Gastrocnemius medialis (tissue), 4 donors: Measurements from ENCODE around the gene CLEC14A. TPM values are rescaled to one million over a fixed set of nuclear protein-coding genes. Genes with fewer than 3 reads are reported as not detected.

Experiments
- ATAC-seq, 2 donors: fragments of 150-250 bp; one replicate each; pipeline ENCODE4 v1.9.1; 2016
- DNase-seq, 2 donors: peaks; one replicate each; pipeline ENCODE4 v3.0.0-alpha.2; 2019
- H3K27ac ChIP-seq, 4 donors: fragments of 200-600 bp; sonication (generic); 1 replicate in 1 of 4; 2 replicates in 3 of 4; pipeline ENCODE4 v1.5.1; 2016 to 2018; ENCODE audit warnings: mild to moderate bottlenecking in 2 of 4, moderate library complexity in 1 of 4
- H3K27me3 ChIP-seq, 3 donors: fragments of 200-600 bp; sonication (generic) in 2 of 3; 1 replicate in 1 of 3; 2 replicates in 2 of 3; pipeline versions ENCODE4 v1.5.1 to v1.6.0; 2016 to 2019; ENCODE audit warnings: mild to moderate bottlenecking in 1 of 3, moderate library complexity in 1 of 3
- H3K36me3 ChIP-seq, 2 donors: fragments of 200-600 bp; sonication (generic) in 1 of 2; one replicate each; pipeline ENCODE4 v1.5.1; 2017 to 2018
- H3K4me1 ChIP-seq, 2 donors: fragments of 200-600 bp; sonication (generic) in 1 of 2; one replicate each; pipeline ENCODE4 v1.5.1; 2016 to 2017; ENCODE audit warnings: mild to moderate bottlenecking in 2 of 2
- H3K4me3 ChIP-seq, 4 donors: fragments of 200-600 bp; sonication (generic) in 3 of 4; 1 replicate in 1 of 4; 2 replicates in 3 of 4; pipeline ENCODE4 v1.5.1; 2016 to 2019; ENCODE audit warnings: mild to moderate bottlenecking in 2 of 4
- H3K9me3 ChIP-seq, 3 donors: fragments of 200-600 bp; sonication (generic) in 2 of 3; 1 replicate in 1 of 3; 2 replicates in 2 of 3; pipeline ENCODE4 v1.5.1; 2016 to 2019
- CTCF ChIP-seq, 5 experiments: fragments of 450-650 bp in 3 of 5; fragments of 200-600 bp in 2 of 5; sonication (generic) in 2 of 5; IDR thresholded peaks in 4 of 5; conservative IDR thresholded peaks in 1 of 5; 1 replicate in 4 of 5; 2 replicates in 1 of 5; pipeline ENCODE4 v1.5.1; 2016 to 2019; ENCODE audit warnings: antibody characterized with exemption in 5 of 5, mild to moderate bottlenecking in 3 of 5, moderate library complexity in 3 of 5
- POLR2A ChIP-seq, 2 donors: fragments of 450-650 bp; IDR thresholded peaks; one replicate each; pipeline ENCODE4 v1.6.1; 2017; ENCODE audit warnings: antibody characterized with exemption in 2 of 2, mild to moderate bottlenecking in 2 of 2, moderate library complexity in 2 of 2
- in situ Hi-C, 4 donors: fragments of 200-750 bp; cut with MboI; loops; one replicate each; pipeline versions ENCODE4 v1.15.0 to v1.8.0; 2017; ENCODE audit warnings: low sequenced_read_pairs in 4 of 4
- intact Hi-C: fragments of 100-400 bp; cut with DNase I; formaldehyde crosslinking; loops from one replicate; pipeline ENCODE4 v1.15.1; 2023; ENCODE audit warnings: low total_unique reads
- total RNA-seq, 4 donors: library from RNA; depleted of rRNA; stranded (reverse); fragments of >200 nt; gene quantifications; one replicate each; pipeline versions ENCODE4 v1.1.0 to v1.2.3, GENCODE V29; 2016

The CLEC14A gene
- total RNA-seq, 4 donors from 2014 or later = 21.2 to 68.6 (median 29.1) TPM

- intact Hi-C loops (no loop called here), in situ Hi-C loops (no loop called here)
Measured at GRCh38 chr14:38238878-38239277, 17.0 kb downstream of the CLEC14A start.

DNA sequence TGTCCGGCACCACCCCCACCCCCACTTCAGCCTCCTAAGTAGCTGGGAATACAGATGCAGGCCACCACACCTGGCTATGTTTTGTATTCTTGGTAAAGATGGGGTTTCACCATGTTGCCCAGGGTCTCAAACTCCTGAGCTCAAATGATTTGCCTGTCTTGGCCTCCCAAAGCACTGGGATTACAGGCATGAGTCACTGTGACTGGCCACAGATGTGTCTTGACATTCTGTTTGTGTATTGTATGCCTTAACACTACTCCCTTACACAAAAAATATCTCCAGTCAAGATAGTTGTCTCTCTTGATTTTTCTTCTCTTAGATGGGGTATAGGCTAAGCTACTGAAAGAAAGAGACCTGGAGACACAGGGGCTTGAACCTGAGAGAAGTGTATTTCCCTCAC lies 17.6 kb downstream of the CLEC14A start:
- intact Hi-C loops (no loop called here), in situ Hi-C loops (no loop called here)

More at GRCh38 chr14:38238878-38239277, 17.0 kb downstream of the CLEC14A start:
- Histone ChIP-seq H3K36me3 (no peaks in the 10 kb centered on the region), H3K4me3 (no peak overlapping the region), H3K27me3 (no peaks in the 10 kb centered on the region), H3K4me1 (no peaks in the 10 kb centered on the region), H3K27ac (no peak overlapping the region), H3K9me3 (no peaks in the 10 kb centered on the region)
- DNase-seq (no peak), ATAC-seq (no peak)
- TF ChIP-seq POLR2A (IDR thresholded peaks at IDR 0.05) (no peak), CTCF (IDR thresholded peaks at IDR 0.05 in 4 of 5, conservative IDR thresholded peaks at IDR 0.05 in 1 of 5) (no peak)

DNA sequence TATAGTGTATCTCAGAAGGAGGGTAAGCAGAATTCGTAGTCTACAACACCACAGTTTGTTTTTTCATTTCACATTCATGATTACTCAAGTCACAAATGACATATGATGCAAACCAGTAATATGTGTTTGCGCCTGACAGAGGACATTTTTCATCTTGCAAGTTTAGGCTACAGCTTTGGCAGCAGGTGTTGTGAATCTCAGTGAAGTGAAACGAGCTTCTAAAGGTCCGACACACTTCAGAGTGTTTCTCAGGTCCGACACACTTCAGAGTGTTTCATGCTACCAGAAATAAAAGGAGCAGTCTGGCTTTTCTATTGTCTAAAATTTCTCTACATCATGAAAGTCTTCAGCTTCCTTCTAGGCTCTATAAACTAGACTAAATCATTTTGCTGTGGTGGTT lies 22.7 kb downstream of the CLEC14A start:
- Histone ChIP-seq H3K4me3 (no peak overlapping the region), H3K4me1 (no peaks in the 10 kb centered on the region), H3K36me3 (no peaks in the 10 kb centered on the region), H3K27me3 (no peaks in the 10 kb centered on the region), H3K9me3 (no peaks in the 10 kb centered on the region), H3K27ac (no peak overlapping the region)
- intact Hi-C loops (no loop called here), in situ Hi-C loops (no loop called here)
- ATAC-seq = no peak
- TF ChIP-seq POLR2A (IDR thresholded peaks at IDR 0.05) (no peak), CTCF (IDR thresholded peaks at IDR 0.05 in 4 of 5, conservative IDR thresholded peaks at IDR 0.05 in 1 of 5) (no peak)
- DNase-seq = no peak

More for the DNA sequence above, 17.6 kb downstream of the CLEC14A start:
- no peak overlapping the region for H3K27ac ChIP-seq
- no peaks in the 10 kb centered on the region for H3K27me3 ChIP-seq
- no peak overlapping the region for H3K4me3 ChIP-seq
- H3K4me1 ChIP-seq = no peaks in the 10 kb centered on the region
- DNase-seq (no peak), ATAC-seq (no peak)
- H3K9me3 ChIP-seq = no peaks in the 10 kb centered on the region
- no peaks in the 10 kb centered on the region for H3K36me3 ChIP-seq
- TF ChIP-seq CTCF (IDR thresholded peaks at IDR 0.05 in 4 of 5, conservative IDR thresholded peaks at IDR 0.05 in 1 of 5) (no peak), POLR2A (IDR thresholded peaks at IDR 0.05) (no peak)

DNA sequence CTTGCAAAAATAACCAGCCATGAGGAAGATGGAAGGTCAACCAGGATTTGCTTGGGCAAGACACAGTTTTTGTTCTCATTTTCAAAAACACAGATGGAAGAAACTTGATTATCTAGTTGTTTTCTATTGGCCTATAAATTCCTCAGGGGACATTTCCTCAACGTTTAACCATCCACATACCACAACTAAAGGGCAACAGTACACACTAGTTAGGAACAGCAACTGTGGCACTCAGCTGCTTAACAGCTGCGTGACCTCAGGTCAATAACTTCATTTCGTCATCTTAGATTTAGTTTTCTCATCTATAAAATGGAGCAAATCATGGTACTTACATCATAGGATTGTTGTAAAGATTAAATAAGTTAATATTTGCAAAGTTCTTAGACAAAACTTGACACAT lies 29.5 kb downstream of the CLEC14A start:
- TF ChIP-seq CTCF (IDR thresholded peaks at IDR 0.05 in 4 of 5, conservative IDR thresholded peaks at IDR 0.05 in 1 of 5) (no peak), POLR2A (IDR thresholded peaks at IDR 0.05) (no peak)
- Histone ChIP-seq H3K4me1 (no peaks in the 10 kb centered on the region), H3K27ac (no peak overlapping the region), H3K27me3 (no peaks in the 10 kb centered on the region), H3K36me3 (no peaks in the 10 kb centered on the region), H3K4me3 (no peak overlapping the region), H3K9me3 (no peaks in the 10 kb centered on the region)
- intact Hi-C loops = no loop called here
- DNase-seq (no peak), ATAC-seq (no peak)
- in situ Hi-C loops = no loop called here

DNA sequence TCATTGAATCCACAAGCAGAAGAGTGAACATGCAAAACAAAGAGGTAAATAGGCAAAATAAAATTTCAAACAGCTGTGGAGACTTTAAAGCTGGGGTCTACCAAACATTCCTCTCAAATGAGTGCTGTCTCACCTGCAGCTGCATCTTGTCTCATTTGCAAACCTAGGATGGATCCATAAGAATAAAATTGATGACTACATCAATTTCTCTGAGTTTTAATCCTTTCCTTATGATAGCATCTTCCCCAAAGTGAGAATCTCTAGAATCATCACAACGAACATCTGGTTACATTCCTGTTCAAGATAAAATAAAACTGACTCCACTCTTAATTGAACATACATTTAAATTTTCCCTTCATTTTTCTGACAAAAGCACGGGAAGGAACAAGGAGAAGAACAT lies 29.9 kb downstream of the CLEC14A start:
- H3K36me3 ChIP-seq = no peaks in the 10 kb centered on the region
- H3K4me3 ChIP-seq = no peak overlapping the region
- no peak for TF ChIP-seq POLR2A (IDR thresholded peaks at IDR 0.05)
- TF ChIP-seq CTCF (IDR thresholded peaks at IDR 0.05 in 4 of 5, conservative IDR thresholded peaks at IDR 0.05 in 1 of 5) = no peak
- no peaks in the 10 kb centered on the region for H3K4me1 ChIP-seq
- DNase-seq (no peak), ATAC-seq (no peak)
- H3K27me3 ChIP-seq = no peaks in the 10 kb centered on the region
- in situ Hi-C loops (no loop called here), intact Hi-C loops (no loop called here)
- H3K27ac ChIP-seq = no peak overlapping the region
- no peaks in the 10 kb centered on the region for H3K9me3 ChIP-seq
